H1 (cell line): ENCODE data around the gene OR10G2. TPM values are rescaled to one million over a fixed set of nuclear protein-coding genes. Genes with fewer than 3 reads are reported as not detected.

Experiments
- CTCF ChIA-PET: fragments of 300-600 bp; sonication (Branson Sonifier 250); formaldehyde crosslinking; loops from one replicate; lab custom pipeline; 2021; ENCODE audit not compliant: partially characterized antibody; lab: Charles Lee
- POLR2A ChIA-PET: fragments of 300-600 bp; sonication (Branson Sonifier 250); formaldehyde crosslinking; loops from one replicate; lab custom pipeline; 2021; ENCODE audit warnings: inconsistent platforms; ENCODE audit not compliant: partially characterized antibody; lab: Charles Lee
- DNase-seq, 2 experiments: peaks; one replicate each; pipeline versions ENCODE4 v3.0.0 to v3.0.0-alpha.2; 2010 to 2022; ENCODE audit warnings: low spot score in 2 of 2, low read depth in 1 of 2, mixed read lengths in 1 of 2
- FAIRE-seq: peaks from 2 replicates; lab custom pipeline; 2011; peaks lifted over from hg19 to GRCh38; lab: Jason Lieb, UNC
- H2AFZ ChIP-seq: 2 replicates; pipeline ENCODE4 v1.8.1; 2012; ENCODE audit warnings: low read length, inconsistent platforms
- H2AK5ac ChIP-seq: 2 replicates; pipeline ENCODE4 v1.6.1; 2013; ENCODE audit warnings: low read depth, low read length
- H2BK120ac ChIP-seq: replicated peaks from 2 replicates; pipeline ENCODE3; 2013; ENCODE audit warnings: low read depth, low read length, inconsistent platforms
- H2BK12ac ChIP-seq: 2 replicates; pipeline ENCODE4 v1.6.1; 2013; ENCODE audit warnings: low read depth, low read length
- H2BK15ac ChIP-seq: 2 replicates; pipeline ENCODE4 v1.6.1; 2013; ENCODE audit warnings: low read length
- H2BK20ac ChIP-seq: 2 replicates; pipeline ENCODE4 v1.6.1; 2013; ENCODE audit warnings: low read length
- H2BK5ac ChIP-seq: 2 replicates; pipeline ENCODE4 v1.6.1; 2013; ENCODE audit warnings: low read depth, low read length
- H3K14ac ChIP-seq: 2 replicates; pipeline ENCODE4 v1.6.1; 2013; ENCODE audit warnings: inconsistent platforms; ENCODE audit not compliant: insufficient read length
- H3K18ac ChIP-seq: 2 replicates; pipeline ENCODE4 v1.6.1; 2013; ENCODE audit warnings: low read length; ENCODE audit errors: extremely low read depth
- H3K23ac ChIP-seq: 2 replicates; pipeline ENCODE4 v1.6.1; 2013; ENCODE audit warnings: inconsistent platforms; ENCODE audit not compliant: insufficient read length
- H3K23me2 ChIP-seq: 2 replicates; pipeline ENCODE4 v1.6.1; 2013; ENCODE audit warnings: low read depth, low read length
- H3K27ac ChIP-seq: 2 replicates; pipeline ENCODE4 v1.6.1; 2011; ENCODE audit warnings: low read depth, low read length, inconsistent platforms
- H3K27me3 ChIP-seq, 4 experiments: replicated peaks in 1 of 4; 1 replicate in 1 of 4; 2 replicates in 3 of 4; pipeline versions ENCODE4 v1.6.1 to v1.8.1; 2011 to 2013; ENCODE audit warnings: low read length in 3 of 4, mild to moderate bottlenecking in 3 of 4, inconsistent platforms in 2 of 4, mixed read lengths in 2 of 4, moderate library complexity in 1 of 4; ENCODE audit not compliant: control insufficient read depth in 3 of 4, insufficient read depth in 3 of 4; ENCODE audit errors: extremely low read depth in 1 of 4
- H3K36me3 ChIP-seq, 4 experiments: 2 replicates each; pipeline versions ENCODE4 v1.6.1 to v1.8.1; 2011 to 2013; ENCODE audit warnings: mild to moderate bottlenecking in 4 of 4, low read length in 3 of 4, moderate library complexity in 2 of 4, control low read depth in 1 of 4, inconsistent platforms in 1 of 4; ENCODE audit not compliant: insufficient read depth in 4 of 4, control insufficient read depth in 2 of 4
- H3K4ac ChIP-seq: replicated peaks from 2 replicates; pipeline ENCODE3; 2013; ENCODE audit warnings: low read length, low read depth, mixed read lengths, inconsistent platforms; ENCODE audit not compliant: insufficient read length
- H3K4me1 ChIP-seq, 4 experiments: replicated peaks in 1 of 4; 1 replicate in 1 of 4; 2 replicates in 3 of 4; pipeline versions ENCODE4 v1.6.1 to v1.8.1; 2011 to 2013; ENCODE audit warnings: low read length in 3 of 4, inconsistent platforms in 2 of 4, mixed read lengths in 1 of 4; ENCODE audit not compliant: insufficient read depth in 4 of 4, control insufficient read depth in 3 of 4
- H3K4me2 ChIP-seq, 2 experiments: 2 replicates each; pipeline versions ENCODE4 v1.6.1 to v1.8.1; 2011 to 2013; ENCODE audit warnings: low read depth in 2 of 2, low read length in 2 of 2, control low read depth in 1 of 2, inconsistent platforms in 1 of 2, mild to moderate bottlenecking in 1 of 2; ENCODE audit not compliant: insufficient read depth in 1 of 2
- H3K4me3 ChIP-seq, 4 experiments: fragments of 200-600, 300-600 bp in 1 of 4; sonication (generic), shearing (Covaris generic), sonication (Bioruptor Twin) in 1 of 4; 2 replicates each; pipeline versions ENCODE4 v1.5.1 to v1.8.1; 2011 to 2016; ENCODE audit warnings: low read length in 4 of 4, low read depth in 3 of 4, control low read depth in 2 of 4, inconsistent platforms in 2 of 4, mild to moderate bottlenecking in 2 of 4, mixed read lengths in 1 of 4, moderate library complexity in 1 of 4; ENCODE audit not compliant: insufficient read depth in 2 of 4; ENCODE audit errors: extremely low read depth in 1 of 4
- H3K56ac ChIP-seq: replicated peaks from 2 replicates; pipeline ENCODE3; 2013; ENCODE audit warnings: low read depth, mild to moderate bottlenecking, mixed read lengths, low read length, inconsistent platforms; ENCODE audit not compliant: insufficient read length
- H3K79me1 ChIP-seq: 2 replicates; pipeline ENCODE4 v1.6.1; 2013; ENCODE audit warnings: low read depth, low read length, control low read depth
- H3K79me2 ChIP-seq, 2 experiments: 2 replicates each; pipeline versions ENCODE4 v1.6.1 to v1.8.1; 2012 to 2013; ENCODE audit warnings: low read length in 2 of 2, mild to moderate bottlenecking in 2 of 2, inconsistent platforms in 1 of 2; ENCODE audit not compliant: insufficient read depth in 2 of 2, control insufficient read depth in 1 of 2
- H3K9ac ChIP-seq, 4 experiments: replicated peaks in 1 of 4; 1 replicate in 1 of 4; 2 replicates in 3 of 4; pipeline versions ENCODE4 v1.6.1 to v1.8.1; 2011 to 2013; ENCODE audit warnings: low read depth in 3 of 4, low read length in 3 of 4, control low read depth in 2 of 4, mild to moderate bottlenecking in 2 of 4, moderate library complexity in 2 of 4, inconsistent platforms in 1 of 4; ENCODE audit errors: extremely low read depth in 1 of 4
- H3K9me3 ChIP-seq, 2 experiments: 2 replicates each; pipeline versions ENCODE4 v1.6.1 to v1.8.1; 2012 to 2013; ENCODE audit warnings: mild to moderate bottlenecking in 2 of 2, moderate library complexity in 2 of 2, control low read depth in 1 of 2, inconsistent platforms in 1 of 2, low read depth in 1 of 2, low read length in 1 of 2, mixed read lengths in 1 of 2; ENCODE audit not compliant: insufficient read depth in 2 of 2
- H4K20me1 ChIP-seq, 2 experiments: replicated peaks in 1 of 2; 2 replicates each; pipeline versions ENCODE3 to v1.8.1; 2011 to 2013; ENCODE audit warnings: inconsistent platforms in 2 of 2, low read length in 2 of 2, mild to moderate bottlenecking in 1 of 2; ENCODE audit not compliant: insufficient read depth in 2 of 2, control insufficient read depth in 1 of 2
- H4K5ac ChIP-seq: 2 replicates; pipeline ENCODE4 v1.6.1; 2013; ENCODE audit warnings: low read length, low read depth, mixed read lengths, inconsistent platforms; ENCODE audit not compliant: insufficient read length
- H4K8ac ChIP-seq: 2 replicates; pipeline ENCODE4 v1.8.0; 2013; ENCODE audit warnings: mild to moderate bottlenecking, moderate library complexity, low read length, inconsistent platforms; ENCODE audit not compliant: insufficient read depth; ENCODE audit errors: extremely low read depth
- H4K91ac ChIP-seq: replicated peaks from 2 replicates; pipeline ENCODE3; 2013; ENCODE audit warnings: low read length, mixed read lengths, inconsistent platforms; ENCODE audit not compliant: insufficient read length
- ASH2L ChIP-seq: fragments of 200-600, 300-600 bp; sonication (generic); IDR thresholded peaks from one replicate; pipeline ENCODE4 v1.7.1; 2017; ENCODE audit warnings: low read length
- BCL11A ChIP-seq, 2 experiments: IDR thresholded peaks; one replicate each; pipeline ENCODE4 v1.6.1; 2011; ENCODE audit warnings: low read depth in 2 of 2, low read length in 2 of 2, mild to moderate bottlenecking in 2 of 2
- EP300 ChIP-seq, 2 experiments: IDR thresholded peaks; 1 replicate in 1 of 2; 2 replicates in 1 of 2; pipeline ENCODE4 v1.6.1; 2011 to 2012; ENCODE audit warnings: low read depth in 2 of 2, low read length in 2 of 2, mild to moderate bottlenecking in 2 of 2, borderline replicate concordance in 1 of 2, inconsistent platforms in 1 of 2, moderate library complexity in 1 of 2
- JUND ChIP-seq: IDR thresholded peaks from 2 replicates; pipeline ENCODE4 v1.6.1; 2011; ENCODE audit warnings: mild to moderate bottlenecking, improper control_type of control experiment, low read length
- KDM5A ChIP-seq: fragments of 200-600 bp; IDR thresholded peaks from 2 replicates; pipeline ENCODE4 v1.7.1; 2012; ENCODE audit warnings: mild to moderate bottlenecking, low read length, inconsistent platforms, mixed read lengths
- SRF ChIP-seq: IDR thresholded peaks from 2 replicates; pipeline ENCODE4 v1.6.1; 2011; ENCODE audit warnings: mild to moderate bottlenecking, low read depth, low read length, moderate library complexity
- SUZ12 ChIP-seq: fragments of 200-600 bp; sonication (generic); IDR thresholded peaks from 2 replicates; pipeline ENCODE4 v1.6.1; 2012; ENCODE audit warnings: mild to moderate bottlenecking, inconsistent platforms, low read length, moderate library complexity, mixed read lengths
- TEAD4 ChIP-seq: IDR thresholded peaks from 2 replicates; pipeline ENCODE4 v1.6.1; 2012; ENCODE audit warnings: low read depth, low read length, inconsistent platforms, mixed read lengths
- WGBS, 2 experiments: shearing (Covaris generic) in 1 of 2; methylation state at CpG; one replicate each; pipeline versions ENCODE4 v1.1.6 to v1.1.7; 2013 to 2015; ENCODE audit warnings: low lambda C conversion rate in 2 of 2, mixed read lengths in 2 of 2, inconsistent platforms in 1 of 2, low coverage in 1 of 2, missing lambda C conversion rate in 1 of 2; ENCODE audit not compliant: insufficient replicate concordance in 2 of 2, insufficient coverage in 1 of 2, insufficient read length in 1 of 2; ENCODE audit errors: extremely low coverage in 1 of 2, missing lambda C conversion rate in 1 of 2; 5-methylcytosine and 5-hydroxymethylcytosine counted together
- polyA plus RNA-seq, 7 experiments: library from polyadenylated mRNA; depleted of rRNA in 3 of 7; stranded (reverse) in 5 of 7; unstranded in 2 of 7; fragments of >200 nt in 5 of 7; fragments of 200-250 nt in 2 of 7; gene quantifications; 1 replicate in 5 of 7; 2 replicates in 1 of 7; 4 replicates in 1 of 7; pipeline versions ENCODE4 v1.2.1 to v1.2.3, GENCODE V29; 2011 to 2013; ENCODE audit warnings: missing spikeins in 2 of 7, mixed read lengths in 2 of 7
- total RNA-seq: library from RNA; stranded (reverse); fragmentation: NEBNext Ultra II Directional; extraction: Animal tissue kit (Norgen Biotek cat#: 25700); gene quantifications from 2 replicates; pipeline ENCODE4 v1.2.1, GENCODE V29; 2021

The OR10G2 gene
- total and polyA plus RNA-seq, 2 of the 8 experiments (the other 6 are each of a cell fraction or from before 2014, with no cell fraction given), result not detected

DNA sequence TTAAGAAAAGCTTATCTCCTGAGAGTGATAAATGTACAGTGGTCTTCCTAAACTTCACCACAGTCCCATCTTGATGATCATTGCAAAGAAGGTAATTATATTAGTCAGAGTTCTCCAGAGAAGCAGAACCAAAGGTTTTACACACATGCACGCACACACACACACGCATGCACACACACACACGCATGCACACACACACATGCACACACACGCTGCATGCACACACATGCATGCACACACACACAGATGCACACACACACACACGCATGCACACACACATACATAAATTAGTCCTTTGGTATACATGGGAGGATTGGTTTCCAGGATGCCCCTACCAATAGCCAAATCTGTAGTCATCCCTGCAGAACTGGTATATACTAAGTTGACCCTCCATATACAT is 19.5 kb upstream of the OR10G2 start:
- H3K79me2 ChIP-seq, result no peaks in the 10 kb centered on the region
- H4K91ac ChIP-seq, result no peak overlapping the region
- no peak overlapping the region for H2BK120ac ChIP-seq
- no peak overlapping the region for H3K9ac ChIP-seq
- no peak overlapping the region for H2BK20ac ChIP-seq
- no peak overlapping the region for H3K27ac ChIP-seq
- H2BK12ac ChIP-seq, result no peak overlapping the region
- FAIRE-seq (no peak), DNase-seq (no peak)
- H2BK15ac ChIP-seq, result no peak overlapping the region
- H2AK5ac ChIP-seq, result no peak overlapping the region
- no peaks in the 10 kb centered on the region for H3K27me3 ChIP-seq
- no peak overlapping the region for H3K4me2 ChIP-seq
- H3K79me1 ChIP-seq, result no peaks in the 10 kb centered on the region
- H3K23me2 ChIP-seq, result no peaks in the 10 kb centered on the region
- no peak overlapping the region for H3K56ac ChIP-seq
- no peak overlapping the region for H4K8ac ChIP-seq
- H3K36me3 ChIP-seq, result no peaks in the 10 kb centered on the region
- no peak overlapping the region for H3K4ac ChIP-seq
- POLR2A ChIA-PET, result interaction anchor here (0.6 to 0.7 kb wide), 2 partner anchors 127 to 1466 kb away, joined by 3 read pairs; no protein-coding TSS in a partner anchor
- WGBS, 2 experiments, result 95% methylated on average over 5 of the region's 5 CpGs; no CpG with 5 or more reads in 1 of the 2 experiments
- no peak overlapping the region for H4K5ac ChIP-seq
- TF ChIP-seq ASH2L (no peak), SRF (no peak), KDM5A (no peak), JUND (no peak), TEAD4 (no peak), SUZ12 (no peak), EP300 (IDR thresholded peaks at IDR 0.05; ENCODE audit: borderline replicate concordance in 1 of 2, low read depth in 2 of 2, low read length in 2 of 2) (no peak), BCL11A (IDR thresholded peaks at IDR 0.05; ENCODE audit: low read depth in 2 of 2, low read length in 2 of 2) (no peak)
- CTCF ChIA-PET, result interaction anchor here (0.6 to 1.6 kb wide), 3 partner anchors 10 to 411 kb away, joined by 3 read pairs; no protein-coding TSS in a partner anchor
- no peaks in the 10 kb centered on the region for H3K9me3 ChIP-seq
- H4K20me1 ChIP-seq, result no peaks in the 10 kb centered on the region
- no peak overlapping the region for H3K14ac ChIP-seq
- no peak overlapping the region for H3K23ac ChIP-seq
- no peak overlapping the region for H2AFZ ChIP-seq
- H3K4me3 ChIP-seq, result no peak overlapping the region
- no peak overlapping the region for H2BK5ac ChIP-seq
- H3K4me1 ChIP-seq, result peaks cover 0 to 5% (median 3%) of the 10 kb centered on the region in 4 experiments; a peak in 6 of 7 replicates
- H3K18ac ChIP-seq, result no peak overlapping the region
